A549 (cell line): ENCODE data around the gene CD55. TPM values are rescaled to one million over a fixed set of nuclear protein-coding genes. Genes with fewer than 3 reads are reported as not detected.
A peak's percentile ranks its signal among the peaks of the same experiment; 100 is the strongest.

Experiments used
- ATAC-seq, 2 experiments: fragments of 200-7000 bp in 1 of 2; fragments of >200 bp in 1 of 2; cut with Nextera tagmentation in 1 of 2; cut with Tn5 transposase in 1 of 2; 3 replicates each; pipeline versions ENCODE4 v1.8.0 to v1.9.1; 2018 to 2020; ENCODE audit warnings: mild to moderate bottlenecking in 1 of 2, moderate library complexity in 1 of 2
- CTCF ChIA-PET: fragments of 300-600 bp; sonication (Branson Sonifier 250); formaldehyde crosslinking; extraction: SDS; loops from one replicate; lab custom pipeline; 2021; ENCODE audit warnings: antibody characterized with exemption, inconsistent platforms; lab: Yijun Ruan, JAX
- POLR2A ChIA-PET: fragments of 350-600 bp; formaldehyde crosslinking; extraction: SDS; loops from one replicate; lab custom pipeline; 2021; ENCODE audit warnings: antibody characterized with exemption, inconsistent platforms; lab: Yijun Ruan, JAX
- DNase-seq, 2 experiments: peaks; one replicate each; pipeline versions ENCODE4 v3.0.0 to v3.0.0-alpha.2; 2011 to 2016; ENCODE audit warnings: low read depth in 1 of 2, low spot score in 1 of 2
- FAIRE-seq: peaks from 2 replicates; lab custom pipeline; 2011; peaks lifted over from hg19 to GRCh38; lab: Jason Lieb, UNC
- H3K27ac ChIP-seq, 2 experiments: fragments of >200 bp; sonication (Bioruptor Twin); formaldehyde crosslinking; 3 replicates each; pipeline ENCODE4 v1.5.1; 2016 to 2017
- H3K4me1 ChIP-seq: fragments of >200 bp; sonication (Bioruptor Twin); formaldehyde crosslinking; 3 replicates; pipeline ENCODE4 v1.6.1; 2016
- H3K4me2 ChIP-seq: fragments of >200 bp; sonication (Bioruptor Twin); formaldehyde crosslinking; 3 replicates; pipeline ENCODE4 v1.6.1; 2016
- H3K4me3 ChIP-seq: fragments of >200 bp; sonication (Bioruptor Twin); formaldehyde crosslinking; 3 replicates; pipeline ENCODE4 v1.5.1; 2016
- H3K9me3 ChIP-seq: fragments of >200 bp; sonication (Bioruptor Twin); formaldehyde crosslinking; 3 replicates; pipeline ENCODE4 v1.6.1; 2016
- BHLHE40 ChIP-seq: IDR thresholded peaks from 2 replicates; pipeline ENCODE4 v1.6.1; 2012; ENCODE audit warnings: low read depth, low read length, inconsistent platforms
- CHD4 ChIP-seq: fragments of 200-600 bp; sonication (generic); IDR thresholded peaks from 2 replicates; pipeline ENCODE4 v1.6.1; 2016; ENCODE audit warnings: antibody characterized with exemption, mild to moderate bottlenecking, borderline replicate concordance
- EHF ChIP-seq: fragments of 250-450 bp; sonication (Bioruptor Pico); IDR thresholded peaks from 2 replicates; pipeline ENCODE4 v1.5.0; 2020; ENCODE audit warnings: mild to moderate bottlenecking
- EHMT2 ChIP-seq: fragments of 200-600 bp; sonication (generic); IDR thresholded peaks from 2 replicates; pipeline ENCODE4 v1.6.1; 2016; ENCODE audit warnings: antibody characterized with exemption, low read depth, mild to moderate bottlenecking, moderate library complexity
- HEYL ChIP-seq: fragments of 250-450 bp; sonication (Bioruptor Pico); IDR thresholded peaks from 2 replicates; pipeline ENCODE4 v1.8.0; 2021; ENCODE audit warnings: mild to moderate bottlenecking, moderate library complexity
- HOXB5 ChIP-seq: fragments of 250-450 bp; sonication (Bioruptor Pico); IDR thresholded peaks from 2 replicates; pipeline ENCODE4 v1.5.0; 2020; ENCODE audit warnings: mild to moderate bottlenecking, moderate library complexity
- KDM5A ChIP-seq: fragments of 200-600 bp; sonication (generic); IDR thresholded peaks from 2 replicates; pipeline ENCODE4 v1.6.1; 2016; ENCODE audit warnings: antibody characterized with exemption, mild to moderate bottlenecking
- MAFK ChIP-seq: fragments of 450-650 bp; IDR thresholded peaks from 2 replicates; pipeline ENCODE4 v1.6.1; 2014; ENCODE audit not compliant: partially characterized antibody
- MYC ChIP-seq: IDR thresholded peaks from 2 replicates; pipeline ENCODE4 v1.6.1; 2012; ENCODE audit warnings: mild to moderate bottlenecking, inconsistent platforms, low read length, improper control_type of control experiment, borderline replicate concordance
- NPAS2 ChIP-seq: fragments of 250-450 bp; sonication (Bioruptor Pico); IDR thresholded peaks from 2 replicates; pipeline ENCODE4 v1.8.0; 2022; ENCODE audit warnings: mild to moderate bottlenecking, moderate library complexity, borderline replicate concordance
- PHF8 ChIP-seq: fragments of 200-600 bp; sonication (generic); IDR thresholded peaks from 2 replicates; pipeline ENCODE4 v1.6.1; 2016; ENCODE audit warnings: low read depth, mild to moderate bottlenecking, antibody characterized with exemption, moderate library complexity, borderline replicate concordance
- RAD21 ChIP-seq, 2 experiments: fragments of >200 bp in 1 of 2; sonication (Bioruptor Twin) in 1 of 2; formaldehyde crosslinking in 1 of 2; IDR thresholded peaks in 1 of 2; conservative IDR thresholded peaks in 1 of 2; 2 replicates in 1 of 2; 3 replicates in 1 of 2; pipeline ENCODE4 v1.6.1; 2012 to 2018; ENCODE audit warnings: inconsistent platforms in 1 of 2
- SMC3 ChIP-seq: fragments of >200 bp; sonication (Bioruptor Twin); formaldehyde crosslinking; IDR thresholded peaks from 3 replicates; pipeline ENCODE4 v1.6.1; 2018; ENCODE audit warnings: inconsistent platforms
- ZC3H11A ChIP-seq: fragments of 450-650 bp; IDR thresholded peaks from 2 replicates; pipeline ENCODE4 v1.6.1; 2014; ENCODE audit warnings: antibody characterized with exemption, mild to moderate bottlenecking
- ZSCAN20 ChIP-seq: fragments of 250-450 bp; sonication (Bioruptor Pico); IDR thresholded peaks from 2 replicates; pipeline ENCODE4 v1.8.0; 2022; ENCODE audit warnings: mild to moderate bottlenecking, moderate library complexity
- WGBS: methylation state at CpG from one replicate; pipeline ENCODE4 v1.1.6; 2017; ENCODE audit errors: missing lambda C conversion rate; 5-methylcytosine and 5-hydroxymethylcytosine counted together
- polyA plus RNA-seq, 4 experiments: library from polyadenylated mRNA; depleted of rRNA in 3 of 4; stranded (reverse); fragments of >200 nt; fragmentation: RNase III in 1 of 4; extraction: RNeasy Plus Mini Kit Qiagen cat#74134 plus additional on column Dnase treatment in 1 of 4; gene quantifications; 2 replicates in 3 of 4; 3 replicates in 1 of 4; pipeline ENCODE4 v1.2.3, GENCODE V29; 2011 to 2017
- TF ChIP-seq, protein P1 (sequence below): fragments of 200-600 bp; sonication (generic); IDR thresholded peaks from 2 replicates; pipeline ENCODE4 v1.6.1; 2016; ENCODE audit warnings: antibody characterized with exemption, mild to moderate bottlenecking, moderate library complexity
- TF ChIP-seq, protein P2 (sequence below): IDR thresholded peaks from 2 replicates; pipeline ENCODE4 v1.6.1; 2012; ENCODE audit warnings: low read depth, borderline replicate concordance
- TF ChIP-seq, protein P3 (sequence below): fragments of >200 bp; sonication (Bioruptor Twin); formaldehyde crosslinking; IDR thresholded peaks from 2 replicates; pipeline ENCODE4 v1.6.1; 2016
- TF ChIP-seq, protein P4 (sequence below): fragments of >200 bp; sonication (Bioruptor Twin); formaldehyde crosslinking; IDR thresholded peaks from 3 replicates; pipeline ENCODE4 v1.6.1; 2016

Gene CD55
- polyA plus RNA-seq, 2 of the 4 experiments (the other 2 are of a cell fraction): 37.0 to 173 TPM

DNA sequence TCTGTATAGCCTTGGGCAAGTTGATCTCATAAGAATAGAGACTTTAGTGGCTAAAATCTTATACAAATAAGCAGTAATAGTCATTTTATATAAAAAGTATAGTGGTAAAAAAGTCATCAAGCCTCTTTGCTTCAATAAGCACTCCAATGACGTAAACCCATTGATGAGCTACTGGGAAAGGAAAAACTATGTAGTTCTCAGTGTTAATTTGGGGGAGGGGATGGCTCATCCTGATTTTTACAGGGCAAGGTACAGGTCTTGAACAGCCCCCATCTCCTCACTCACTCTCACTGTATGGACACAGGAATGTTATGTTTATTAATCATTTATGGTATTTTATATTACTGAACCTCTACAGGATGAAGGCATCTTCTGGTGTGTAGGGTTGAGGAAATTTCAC lies 38.1 kb upstream of the CD55 start:
- no peaks in the 10 kb centered on the region for H3K9me3 ChIP-seq
- DNase-seq (no peak), FAIRE-seq (no peak), ATAC-seq (no peak)
- H3K4me1 ChIP-seq: no peaks in the 10 kb centered on the region
- no peak overlapping the region for H3K4me2 ChIP-seq
- CTCF ChIA-PET: no interaction called here
- TF ChIP-seq RAD21 (conservative IDR thresholded peaks at IDR 0.05 in 1 of 2, IDR thresholded peaks at IDR 0.05 in 1 of 2) (no peak), KDM5A (no peak), SMC3 (no peak), BHLHE40 (no peak), MYC (no peak), EHF (CRISPR knock-in tag) (no peak)
- TF ChIP-seq, protein P1, sequence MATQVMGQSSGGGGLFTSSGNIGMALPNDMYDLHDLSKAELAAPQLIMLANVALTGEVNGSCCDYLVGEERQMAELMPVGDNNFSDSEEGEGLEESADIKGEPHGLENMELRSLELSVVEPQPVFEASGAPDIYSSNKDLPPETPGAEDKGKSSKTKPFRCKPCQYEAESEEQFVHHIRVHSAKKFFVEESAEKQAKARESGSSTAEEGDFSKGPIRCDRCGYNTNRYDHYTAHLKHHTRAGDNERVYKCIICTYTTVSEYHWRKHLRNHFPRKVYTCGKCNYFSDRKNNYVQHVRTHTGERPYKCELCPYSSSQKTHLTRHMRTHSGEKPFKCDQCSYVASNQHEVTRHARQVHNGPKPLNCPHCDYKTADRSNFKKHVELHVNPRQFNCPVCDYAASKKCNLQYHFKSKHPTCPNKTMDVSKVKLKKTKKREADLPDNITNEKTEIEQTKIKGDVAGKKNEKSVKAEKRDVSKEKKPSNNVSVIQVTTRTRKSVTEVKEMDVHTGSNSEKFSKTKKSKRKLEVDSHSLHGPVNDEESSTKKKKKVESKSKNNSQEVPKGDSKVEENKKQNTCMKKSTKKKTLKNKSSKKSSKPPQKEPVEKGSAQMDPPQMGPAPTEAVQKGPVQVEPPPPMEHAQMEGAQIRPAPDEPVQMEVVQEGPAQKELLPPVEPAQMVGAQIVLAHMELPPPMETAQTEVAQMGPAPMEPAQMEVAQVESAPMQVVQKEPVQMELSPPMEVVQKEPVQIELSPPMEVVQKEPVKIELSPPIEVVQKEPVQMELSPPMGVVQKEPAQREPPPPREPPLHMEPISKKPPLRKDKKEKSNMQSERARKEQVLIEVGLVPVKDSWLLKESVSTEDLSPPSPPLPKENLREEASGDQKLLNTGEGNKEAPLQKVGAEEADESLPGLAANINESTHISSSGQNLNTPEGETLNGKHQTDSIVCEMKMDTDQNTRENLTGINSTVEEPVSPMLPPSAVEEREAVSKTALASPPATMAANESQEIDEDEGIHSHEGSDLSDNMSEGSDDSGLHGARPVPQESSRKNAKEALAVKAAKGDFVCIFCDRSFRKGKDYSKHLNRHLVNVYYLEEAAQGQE: no peak
- POLR2A ChIA-PET: no interaction called here
- H3K4me3 ChIP-seq: no peak overlapping the region
- no peak overlapping the region for H3K27ac ChIP-seq
- 77% methylated on average over 1 of the region's 1 CpG for WGBS

DNA sequence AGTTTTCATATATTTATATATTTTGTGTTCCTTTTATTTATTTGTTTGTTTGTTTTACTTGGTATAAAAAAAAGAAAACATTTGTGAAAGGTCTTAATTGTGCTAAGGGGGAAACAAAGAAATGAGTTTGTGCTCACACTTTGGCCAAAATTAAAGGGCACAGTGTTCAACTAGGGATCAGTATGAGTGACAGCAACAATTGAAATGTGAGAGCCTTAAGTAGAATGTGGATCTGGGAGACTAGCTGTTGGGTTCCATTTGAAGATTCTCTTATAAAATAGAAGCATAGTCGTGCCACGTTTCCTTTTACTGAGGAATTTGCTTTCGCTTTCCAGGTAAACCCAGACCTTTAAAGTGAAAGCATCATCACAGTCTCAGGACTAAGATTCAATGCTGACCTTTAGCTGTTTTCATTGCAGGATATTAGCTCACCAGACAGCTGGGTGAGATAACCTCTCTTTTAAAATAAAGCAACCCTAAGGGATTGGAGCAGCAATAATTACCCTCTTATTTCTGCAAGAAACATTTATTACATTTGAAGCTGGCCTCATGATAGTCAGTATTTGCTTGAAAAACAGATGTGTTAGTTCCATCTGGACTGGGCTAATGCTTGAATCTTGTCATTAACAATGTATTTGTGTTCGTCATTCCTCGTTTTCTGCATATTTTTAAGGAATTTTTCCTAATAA lies 37.1 kb upstream of the CD55 start:
- no peaks in the 10 kb centered on the region for H3K4me1 ChIP-seq
- ATAC-seq: no peak
- no peaks in the 10 kb centered on the region for H3K9me3 ChIP-seq
- no peak overlapping the region for H3K4me3 ChIP-seq
- DNase-seq: no peak
- no peak overlapping the region for H3K4me2 ChIP-seq
- TF ChIP-seq, protein P2, sequence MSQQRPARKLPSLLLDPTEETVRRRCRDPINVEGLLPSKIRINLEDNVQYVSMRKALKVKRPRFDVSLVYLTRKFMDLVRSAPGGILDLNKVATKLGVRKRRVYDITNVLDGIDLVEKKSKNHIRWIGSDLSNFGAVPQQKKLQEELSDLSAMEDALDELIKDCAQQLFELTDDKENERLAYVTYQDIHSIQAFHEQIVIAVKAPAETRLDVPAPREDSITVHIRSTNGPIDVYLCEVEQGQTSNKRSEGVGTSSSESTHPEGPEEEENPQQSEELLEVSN: no peak
- TF ChIP-seq ZC3H11A: no peak
- TF ChIP-seq CHD4: no peak
- no peak for TF ChIP-seq PHF8
- TF ChIP-seq EHMT2: no peak
- TF ChIP-seq, protein P3, sequence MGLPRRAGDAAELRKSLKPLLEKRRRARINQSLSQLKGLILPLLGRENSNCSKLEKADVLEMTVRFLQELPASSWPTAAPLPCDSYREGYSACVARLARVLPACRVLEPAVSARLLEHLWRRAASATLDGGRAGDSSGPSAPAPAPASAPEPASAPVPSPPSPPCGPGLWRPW: no peak
- TF ChIP-seq, protein P4, sequence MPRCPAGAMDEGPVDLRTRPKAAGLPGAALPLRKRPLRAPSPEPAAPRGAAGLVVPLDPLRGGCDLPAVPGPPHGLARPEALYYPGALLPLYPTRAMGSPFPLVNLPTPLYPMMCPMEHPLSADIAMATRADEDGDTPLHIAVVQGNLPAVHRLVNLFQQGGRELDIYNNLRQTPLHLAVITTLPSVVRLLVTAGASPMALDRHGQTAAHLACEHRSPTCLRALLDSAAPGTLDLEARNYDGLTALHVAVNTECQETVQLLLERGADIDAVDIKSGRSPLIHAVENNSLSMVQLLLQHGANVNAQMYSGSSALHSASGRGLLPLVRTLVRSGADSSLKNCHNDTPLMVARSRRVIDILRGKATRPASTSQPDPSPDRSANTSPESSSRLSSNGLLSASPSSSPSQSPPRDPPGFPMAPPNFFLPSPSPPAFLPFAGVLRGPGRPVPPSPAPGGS: no peak
- TF ChIP-seq ZSCAN20: no peak
- WGBS: 55% methylated on average over 5 of the region's 5 CpGs
- CTCF ChIA-PET: no interaction called here
- FAIRE-seq: no peak
- H3K27ac ChIP-seq: no peak overlapping the region
- POLR2A ChIA-PET: no interaction called here

DNA sequence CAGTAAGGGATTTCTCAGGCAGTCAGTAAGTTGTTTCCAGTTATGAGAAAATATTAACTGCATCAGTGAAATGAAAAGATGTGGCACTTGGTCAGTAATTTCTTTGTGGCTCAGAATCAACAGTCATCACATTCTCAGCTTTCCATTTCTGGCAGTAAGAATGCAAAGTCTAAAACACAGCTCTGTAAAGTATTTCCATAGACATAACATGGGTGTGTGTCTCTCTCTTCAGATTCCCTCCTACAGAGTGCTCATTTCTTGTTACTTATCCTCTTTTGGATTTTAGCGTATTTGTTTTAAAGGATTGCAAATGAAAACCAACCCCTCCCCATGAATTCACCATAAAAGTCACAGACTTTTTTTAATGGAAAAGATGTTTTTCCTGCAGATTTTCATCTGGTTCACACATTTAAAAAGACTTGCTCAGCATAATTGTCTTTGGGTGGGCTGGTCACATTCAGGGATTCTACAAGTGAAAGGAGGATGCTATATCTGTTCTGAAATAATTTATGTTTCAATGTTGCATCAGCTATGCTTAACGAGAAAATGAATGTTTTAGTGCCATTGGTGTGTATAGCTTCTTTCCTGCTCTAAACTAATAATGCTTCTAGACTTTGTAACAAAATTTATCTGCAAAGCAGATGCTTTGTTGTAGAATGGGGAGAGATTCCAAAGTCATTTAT lies 34.6 kb upstream of the CD55 start:
- no peak overlapping the region for H3K4me3 ChIP-seq
- 0 out of 3 replicates have a peak, but pooled peaks cover 4% of the 10 kb centered on the region for H3K9me3 ChIP-seq
- TF ChIP-seq RAD21 (conservative IDR thresholded peaks at IDR 0.05 in 1 of 2, IDR thresholded peaks at IDR 0.05 in 1 of 2) (no peak), MAFK (peak; percentile 50), NPAS2 (no peak), HEYL (no peak), HOXB5 (CRISPR knock-in tag) (no peak)
- H3K27ac ChIP-seq: no peak overlapping the region
- DNase-seq: no peak
- H3K4me2 ChIP-seq: no peak overlapping the region
- FAIRE-seq: no peak
- CTCF ChIA-PET: no interaction called here
- WGBS: 70% methylated on average over 2 of the region's 2 CpGs
- POLR2A ChIA-PET: no interaction called here
- ATAC-seq: no peak
- H3K4me1 ChIP-seq: no peaks in the 10 kb centered on the region
